Measurements from ENCODE around the gene RAB11FIP4.
"Not testable (repeated sequence)": the region's sequence is repeated elsewhere in the genome, so short reads cannot be mapped to it uniquely, and the experiment has no call there.

RAB11FIP4 gene, protein sequence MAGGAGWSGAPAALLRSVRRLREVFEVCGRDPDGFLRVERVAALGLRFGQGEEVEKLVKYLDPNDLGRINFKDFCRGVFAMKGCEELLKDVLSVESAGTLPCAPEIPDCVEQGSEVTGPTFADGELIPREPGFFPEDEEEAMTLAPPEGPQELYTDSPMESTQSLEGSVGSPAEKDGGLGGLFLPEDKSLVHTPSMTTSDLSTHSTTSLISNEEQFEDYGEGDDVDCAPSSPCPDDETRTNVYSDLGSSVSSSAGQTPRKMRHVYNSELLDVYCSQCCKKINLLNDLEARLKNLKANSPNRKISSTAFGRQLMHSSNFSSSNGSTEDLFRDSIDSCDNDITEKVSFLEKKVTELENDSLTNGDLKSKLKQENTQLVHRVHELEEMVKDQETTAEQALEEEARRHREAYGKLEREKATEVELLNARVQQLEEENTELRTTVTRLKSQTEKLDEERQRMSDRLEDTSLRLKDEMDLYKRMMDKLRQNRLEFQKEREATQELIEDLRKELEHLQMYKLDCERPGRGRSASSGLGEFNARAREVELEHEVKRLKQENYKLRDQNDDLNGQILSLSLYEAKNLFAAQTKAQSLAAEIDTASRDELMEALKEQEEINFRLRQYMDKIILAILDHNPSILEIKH

DNA sequence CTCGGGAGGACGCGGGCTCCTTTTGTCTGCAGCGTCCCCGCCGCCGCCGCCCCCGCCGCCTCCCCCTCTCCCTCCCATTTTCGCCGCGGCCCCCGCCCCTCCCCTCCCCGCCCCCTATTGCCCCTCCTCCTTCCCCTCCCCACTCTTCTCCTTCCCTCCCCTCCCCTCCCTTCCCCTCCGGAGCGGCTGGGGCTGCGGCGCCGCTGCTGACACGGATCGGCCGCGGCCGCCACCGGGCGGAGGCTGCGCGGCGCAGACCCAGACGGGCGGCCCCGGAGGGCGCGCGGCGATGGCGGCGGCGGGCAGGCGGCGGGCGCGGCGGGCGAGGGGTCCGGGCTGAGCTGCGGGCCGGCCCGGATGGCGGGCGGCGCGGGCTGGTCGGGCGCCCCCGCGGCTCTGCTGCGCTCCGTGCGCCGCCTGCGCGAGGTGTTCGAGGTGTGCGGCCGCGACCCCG is at the start of gene RAB11FIP4:
Gene RAB11FIP4, plus strand, starts transcription at position 180 of the 454 bp plus-strand sequence. Its CDS starts 178 bp downstream, at position 358.
- peak; percentile 29 for DNase-seq

- not testable (repeated sequence) for DNase-seq
These were observed 46.2 kb upstream of the RAB11FIP4 start for GRCh38 chr17:31345191-31345747.

DNA sequence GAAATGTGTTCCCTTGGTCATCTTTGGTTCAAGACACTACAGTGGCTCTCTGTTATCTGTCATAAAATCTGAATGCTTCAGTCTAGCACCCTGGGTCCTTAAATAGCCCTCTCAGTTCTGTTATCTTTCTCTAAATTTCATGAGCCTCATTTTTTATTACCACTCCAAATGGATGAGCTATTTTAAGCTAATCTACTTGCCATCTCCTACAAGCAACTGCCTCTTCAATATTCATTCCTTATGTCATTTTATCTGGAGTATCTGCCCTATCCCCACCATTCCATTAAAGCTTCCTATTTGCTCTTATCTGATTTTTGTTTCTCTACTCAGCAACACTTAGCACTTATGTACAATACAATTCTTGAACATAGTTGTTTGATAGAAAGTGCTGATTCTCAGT is 42.0 kb upstream of the RAB11FIP4 start:
- DNase-seq, result no peak

GRCh38 chr17:31355935-31356334 is 35.5 kb upstream of the RAB11FIP4 start:
- DNase-seq, result no peak

DNA sequence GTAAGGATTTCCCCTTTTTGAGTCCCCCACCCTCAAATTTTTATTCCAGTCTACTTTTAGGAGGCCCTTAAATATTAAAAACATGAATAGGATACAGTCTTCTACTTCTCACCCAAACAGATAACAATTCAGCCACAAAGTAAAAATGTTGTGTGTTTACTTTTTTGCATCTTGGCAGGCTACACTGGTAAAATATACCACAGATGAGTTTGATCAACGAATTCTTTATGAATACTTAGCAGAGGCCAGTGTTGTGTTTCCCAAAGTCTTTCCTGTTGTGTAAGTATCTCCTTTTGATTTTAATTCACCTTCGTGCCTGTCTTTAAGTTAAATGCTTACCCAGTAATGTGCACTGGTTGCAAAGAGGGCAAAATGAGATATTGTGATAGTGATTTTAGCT is 34.4 kb upstream of the RAB11FIP4 start:
- DNase-seq, result no peak

GRCh38 chr17:31357839-31358394 is 33.6 kb upstream of the RAB11FIP4 start:
- DNase-seq, result no peak

GRCh38 chr17:31364012-31364411 is 27.5 kb upstream of the RAB11FIP4 start:
- DNase-seq, result no peak

DNA sequence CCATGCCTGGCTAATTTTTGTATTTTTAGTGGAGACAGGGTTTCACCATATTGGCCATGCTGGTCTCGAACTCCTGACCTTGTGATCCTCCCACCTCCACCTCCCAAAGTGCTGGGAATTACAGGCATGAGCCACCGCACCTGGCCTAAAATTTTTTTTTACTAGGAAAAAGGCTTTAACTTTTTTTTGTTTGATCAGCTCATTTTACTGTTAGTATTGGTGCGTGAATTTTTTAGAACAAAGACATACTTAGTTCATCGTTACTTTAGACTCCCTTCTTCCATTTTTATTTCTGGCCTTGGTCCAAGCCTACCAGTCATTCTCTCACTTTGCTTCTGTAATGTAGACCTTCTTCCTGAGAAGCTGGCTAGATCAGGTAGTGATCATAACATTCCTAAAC is 25.4 kb upstream of the RAB11FIP4 start:
- no peak for DNase-seq

- no peak for DNase-seq
These were observed 22.2 kb upstream of the RAB11FIP4 start for GRCh38 chr17:31369266-31369665.

DNA sequence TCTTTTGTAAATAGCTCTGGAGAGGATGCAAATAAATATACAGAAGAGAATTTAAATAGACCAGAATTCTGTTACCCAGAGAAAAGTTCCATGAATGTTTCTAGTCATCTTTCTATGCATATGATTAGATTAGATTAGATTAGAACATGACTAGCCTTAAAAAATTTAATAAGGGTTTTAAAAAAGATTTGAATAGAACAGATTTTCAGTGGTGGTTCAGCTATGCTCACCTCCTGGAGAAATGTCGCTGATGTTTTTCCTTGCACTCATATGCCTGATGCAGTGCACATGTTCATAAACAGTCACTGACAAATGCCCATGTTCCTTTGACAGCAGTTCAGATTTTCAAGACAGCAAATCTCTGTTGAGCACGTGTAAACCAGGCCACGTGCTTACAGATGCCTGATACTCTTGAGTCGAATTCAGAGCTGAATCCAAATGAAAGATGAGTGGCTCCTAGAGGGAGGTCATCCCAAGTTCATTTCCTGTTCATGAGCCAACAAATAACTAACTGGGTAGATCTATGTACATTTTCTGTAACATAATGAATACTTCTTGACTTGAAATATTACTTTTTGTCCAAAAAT is 19.9 kb upstream of the RAB11FIP4 start:
- DNase-seq, result no peak

DNA sequence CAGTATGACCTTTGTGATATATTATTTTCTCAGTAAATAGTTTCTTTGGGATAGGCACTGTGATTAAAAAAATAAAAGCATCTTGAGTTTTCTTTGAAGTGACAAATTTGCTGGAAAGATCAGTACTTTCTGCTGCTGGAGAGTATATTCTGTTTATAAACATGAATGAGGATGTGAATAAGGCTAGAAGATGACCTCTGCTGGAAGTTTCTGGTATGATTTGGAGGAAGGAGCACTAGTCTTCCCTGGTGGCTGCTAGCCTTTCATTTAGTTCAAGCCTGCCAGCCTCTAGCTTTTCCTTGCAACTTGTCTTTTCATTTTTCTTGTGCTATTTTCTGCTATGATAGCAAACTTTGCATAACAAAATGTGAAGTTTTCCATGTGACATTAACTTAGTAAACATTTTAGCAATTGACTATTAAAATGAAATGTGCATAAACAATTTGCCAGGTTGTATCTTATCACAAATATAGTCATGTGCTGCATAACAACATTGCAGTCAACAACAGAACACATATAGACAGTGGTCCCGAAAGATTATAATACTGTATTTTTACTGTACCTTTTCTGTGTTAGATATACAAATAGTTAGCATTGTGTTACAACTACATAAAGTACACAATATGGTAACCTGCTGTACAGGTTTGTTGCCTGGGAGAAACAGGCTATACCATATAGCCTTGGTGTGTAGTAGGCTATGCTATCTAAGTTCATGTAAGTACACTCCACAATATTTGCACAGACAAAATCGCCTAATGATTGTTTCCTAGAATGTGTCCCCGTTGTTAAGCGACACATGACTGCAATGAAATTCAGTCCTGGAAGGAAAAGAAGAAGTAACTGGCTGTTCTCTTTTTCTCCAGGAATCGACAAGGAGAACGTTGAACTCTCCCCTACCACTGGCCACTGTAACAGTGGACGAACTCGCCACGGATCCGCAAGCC is 18.1 kb upstream of the RAB11FIP4 start:
- DNase-seq, result peak; percentile 77

DNA sequence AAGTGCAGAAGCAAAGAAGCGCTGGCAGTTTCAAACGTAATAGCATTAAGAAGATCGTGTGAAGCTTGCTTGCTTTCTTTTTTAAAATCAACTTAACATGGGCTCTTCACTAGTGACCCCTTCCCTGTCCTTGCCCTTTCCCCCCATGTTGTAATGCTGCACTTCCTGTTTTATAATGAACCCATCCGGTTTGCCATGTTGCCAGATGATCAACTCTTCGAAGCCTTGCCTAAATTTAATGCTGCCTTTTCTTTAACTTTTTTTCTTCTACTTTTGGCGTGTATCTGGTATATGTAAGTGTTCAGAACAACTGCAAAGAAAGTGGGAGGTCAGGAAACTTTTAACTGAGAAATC is 17.4 kb upstream of the RAB11FIP4 start:
- DNase-seq, result no peak

DNA sequence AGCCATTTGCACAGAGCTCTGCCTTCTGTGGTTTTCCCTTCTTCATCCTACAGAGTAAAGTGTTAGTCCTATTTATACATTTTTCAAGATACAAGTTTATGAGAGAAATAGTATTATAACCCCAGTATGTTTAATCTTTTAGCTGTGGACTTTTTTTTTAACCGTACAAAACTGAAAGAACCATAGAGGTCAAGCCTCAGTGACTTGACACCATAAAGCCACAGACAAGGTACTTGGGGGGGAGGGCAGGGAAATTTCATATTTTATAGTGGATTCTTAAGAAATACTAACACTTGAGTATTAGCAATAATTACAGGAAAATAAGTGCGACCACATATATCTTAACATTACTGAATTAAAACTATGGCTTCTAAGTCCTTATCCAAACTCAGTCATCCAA is 17.0 kb upstream of the RAB11FIP4 start:
- DNase-seq, result no peak

GRCh38 chr17:31378638-31379037 is 12.8 kb upstream of the RAB11FIP4 start:
- no peak for DNase-seq

GRCh38 chr17:31379597-31380205 is 11.8 kb upstream of the RAB11FIP4 start:
- no peak for DNase-seq

DNA sequence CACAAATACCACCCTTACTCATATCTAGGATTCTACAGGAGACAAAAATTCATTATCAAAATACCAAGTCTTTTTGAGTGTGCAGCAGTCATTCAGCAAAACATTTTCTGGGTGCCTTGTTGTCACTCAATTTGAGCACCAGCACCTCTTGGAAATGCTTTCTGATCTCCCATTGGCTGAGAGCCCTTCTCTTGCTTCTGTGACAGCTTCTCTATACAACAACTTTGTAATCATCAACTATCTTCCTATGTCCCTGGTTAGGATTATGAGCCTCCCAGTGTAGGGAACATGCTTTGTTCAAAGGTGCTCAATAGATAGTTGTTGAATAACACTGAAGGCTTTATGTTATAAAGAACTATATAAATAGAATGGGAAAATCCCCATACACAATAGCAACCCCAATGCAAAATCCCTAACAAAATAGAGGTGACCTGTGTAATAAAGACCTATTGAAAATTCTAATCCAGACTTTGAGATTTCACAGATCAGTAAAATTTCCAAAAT is 10.3 kb upstream of the RAB11FIP4 start:
- DNase-seq, result no peak

DNA sequence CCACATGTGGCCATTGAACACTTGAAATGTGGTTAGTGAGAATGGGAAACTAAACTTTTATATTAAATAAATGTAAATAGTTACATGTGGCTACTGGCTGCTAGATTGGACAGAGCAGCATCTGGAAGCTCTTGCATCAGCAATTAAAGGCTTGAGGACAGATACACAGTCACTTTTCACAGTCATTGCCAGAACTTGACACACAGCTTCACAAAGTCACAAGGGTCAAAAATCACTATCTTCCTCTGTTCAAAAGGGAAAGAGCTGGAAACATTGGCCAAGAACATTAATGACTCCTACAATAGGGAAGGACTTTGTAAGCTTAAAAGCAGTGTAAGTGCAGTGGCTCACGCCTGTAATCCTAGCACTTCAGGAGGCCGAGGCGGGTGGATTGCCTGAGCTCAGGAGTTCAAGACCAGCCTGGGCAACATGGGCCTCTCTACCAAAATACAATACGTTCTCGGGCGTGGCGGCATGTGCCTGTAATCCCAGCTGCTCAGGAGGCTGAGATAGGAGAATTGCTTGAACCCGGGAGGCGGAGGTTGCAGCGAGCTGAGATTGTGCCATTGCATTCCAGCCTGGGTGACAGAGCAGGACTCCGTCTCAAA is 8.7 kb upstream of the RAB11FIP4 start:
- DNase-seq, result not testable (repeated sequence)

DNA sequence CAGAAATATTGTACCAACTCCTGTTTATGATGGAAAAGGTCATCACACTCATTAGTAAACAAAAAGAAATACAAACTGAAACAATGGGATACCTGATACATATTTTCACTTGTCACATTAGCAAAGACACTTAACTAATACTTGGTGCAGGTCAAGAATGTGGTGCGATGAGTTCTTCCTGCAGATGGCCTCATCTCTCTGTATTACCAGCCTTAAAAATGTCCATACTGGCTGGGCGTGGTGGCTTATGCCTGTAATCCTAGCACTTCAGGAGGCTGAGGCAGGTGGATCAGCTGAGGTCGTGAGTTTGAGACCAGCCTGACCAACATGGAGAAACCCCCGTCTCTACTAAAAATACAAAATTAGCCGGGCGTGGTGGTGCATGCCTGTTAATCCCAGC is 8.0 kb upstream of the RAB11FIP4 start:
- not testable (repeated sequence) for DNase-seq

DNA sequence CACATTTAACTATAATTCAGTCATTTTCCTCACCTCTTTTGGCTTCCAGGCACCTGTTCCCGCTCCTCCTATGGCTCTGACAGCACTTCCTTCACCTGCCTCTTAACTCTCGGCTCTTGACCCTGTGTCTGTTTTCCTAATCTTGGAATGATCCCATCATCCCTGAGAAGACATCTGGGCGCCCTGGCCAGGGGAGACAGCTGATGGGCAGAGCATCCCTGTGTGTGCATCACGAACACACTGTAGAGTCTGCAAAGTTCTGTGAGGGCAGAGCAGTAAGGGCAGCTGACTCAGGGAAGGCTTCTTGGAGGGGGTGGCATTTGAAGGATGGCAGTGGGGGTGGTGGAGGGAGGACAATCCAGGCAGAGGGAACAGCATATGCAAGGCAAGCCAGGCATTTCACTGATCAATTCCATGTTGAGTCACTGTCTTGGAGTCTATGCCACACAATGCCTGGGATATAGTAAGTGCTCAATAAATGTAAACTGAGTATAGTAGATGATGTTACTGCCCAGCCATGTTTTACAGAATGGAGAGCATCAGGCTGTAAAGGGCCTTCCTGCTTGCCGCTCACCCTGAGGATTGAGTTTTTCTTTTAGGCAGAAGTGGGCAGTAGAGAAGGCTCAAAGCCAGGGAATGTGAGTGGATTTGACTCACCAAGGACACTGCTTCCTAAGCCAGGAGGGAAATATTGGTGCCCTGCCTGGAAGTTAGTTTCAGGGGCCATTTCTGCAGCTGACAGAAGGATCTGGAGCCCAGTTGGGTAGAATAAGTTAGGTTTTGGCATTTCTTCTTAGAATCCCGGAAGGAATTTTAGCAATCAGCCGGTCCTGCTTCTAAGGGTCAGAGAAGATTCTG is 5.8 kb upstream of the RAB11FIP4 start:
- DNase-seq, result no peak

DNA sequence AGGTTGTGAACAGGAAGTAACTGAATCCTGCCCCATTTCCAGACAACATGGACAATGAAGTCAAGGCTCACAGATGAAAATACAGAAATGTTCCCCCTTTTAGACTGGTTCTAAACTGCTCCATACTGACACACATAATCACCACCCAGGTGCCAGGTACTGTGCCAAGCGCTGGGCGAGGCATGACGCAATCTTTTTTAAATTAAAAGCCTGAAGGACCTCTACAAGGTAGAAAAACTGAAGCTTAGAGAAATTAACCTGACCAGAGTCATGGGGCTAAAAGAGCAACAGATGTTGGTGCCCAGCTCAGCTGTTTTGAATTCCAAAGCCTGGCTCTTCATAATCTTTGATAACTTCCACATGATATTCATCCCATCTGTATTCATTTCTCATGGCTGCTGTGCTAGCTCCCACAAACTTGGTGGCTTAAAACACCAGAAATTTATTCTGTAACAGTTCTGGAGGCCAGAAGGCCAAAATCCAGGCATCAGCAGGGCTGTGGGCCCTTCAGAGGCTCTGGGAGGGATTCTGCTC is 4.9 kb upstream of the RAB11FIP4 start:
- no peak for DNase-seq
